OCI-LY7 (cell line): ENCODE data around the gene RNASEH2C. TPM values are rescaled to one million over a fixed set of nuclear protein-coding genes. Genes with fewer than 3 reads are reported as not detected.
"Not testable (repeated sequence)": the region's sequence is repeated elsewhere in the genome, so short reads cannot be mapped to it uniquely, and the experiment has no call there.

Experiments used
- Bru-seq: library from RNA; stranded (reverse); fragments of 400-500 nt; gene quantifications from one replicate; lab custom pipeline; 2021; lab: Mats Ljungman, UMichigan
- BruChase-seq, 2 experiments: library from RNA; stranded (reverse); fragments of 400-500 nt; gene quantifications; one replicate each; lab custom pipeline; 2021; lab: Mats Ljungman, UMichigan
- BruUV-seq: library from RNA; stranded (reverse); fragments of 400-500 nt; replicated peaks from 2 replicates; lab custom pipeline; 2021; lab: Mats Ljungman, UMichigan
- CTCF ChIA-PET: fragments of 300-600 bp; sonication (Branson Sonifier 250); formaldehyde crosslinking; loops from one replicate; lab custom pipeline; 2022; ENCODE audit warnings: antibody characterized with exemption; ENCODE audit not compliant: unreplicated experiment; lab: Charles Lee
- POLR2A ChIA-PET: fragments of 300-600 bp; sonication (Branson Sonifier 250); formaldehyde crosslinking; loops from one replicate; lab custom pipeline; 2022; ENCODE audit warnings: antibody characterized with exemption; lab: Charles Lee
- DNase-seq: peaks from one replicate; pipeline ENCODE4 v3.0.0-alpha.2; 2015; ENCODE audit warnings: low spot score
- H2AFZ ChIP-seq: fragments of 200-600 bp; sonication (generic), shearing (Covaris generic); 2 replicates; pipeline ENCODE4 v1.6.1; 2014; ENCODE audit warnings: mild to moderate bottlenecking, antibody characterized with exemption, low read length, moderate library complexity
- H3K27ac ChIP-seq: fragments of 200-600 bp; sonication (generic); 2 replicates; pipeline ENCODE4 v1.5.1; 2014; ENCODE audit warnings: mixed run types, low read depth, mild to moderate bottlenecking, moderate library complexity, low read length, inconsistent platforms; ENCODE audit not compliant: poor library complexity, severe bottlenecking
- H3K36me3 ChIP-seq: fragments of 200-600 bp; sonication (generic); 2 replicates; pipeline ENCODE4 v1.6.1; 2014; ENCODE audit warnings: mild to moderate bottlenecking, antibody characterized with exemption, low read length, moderate library complexity, mixed read lengths; ENCODE audit not compliant: insufficient read depth
- H3K4me1 ChIP-seq: fragments of 200-600 bp; sonication (generic); 2 replicates; pipeline ENCODE4 v1.5.1; 2014; ENCODE audit warnings: mild to moderate bottlenecking, low read length; ENCODE audit not compliant: insufficient read depth, poor library complexity, severe bottlenecking
- H3K4me2 ChIP-seq: fragments of 200-600 bp; sonication (generic); 2 replicates; pipeline ENCODE4 v1.6.1; 2014; ENCODE audit warnings: mild to moderate bottlenecking, low read length
- H3K4me3 ChIP-seq: fragments of 200-600 bp; sonication (generic); 2 replicates; pipeline ENCODE4 v1.5.1; 2014; ENCODE audit warnings: mild to moderate bottlenecking, low read depth, low read length; ENCODE audit not compliant: poor library complexity, severe bottlenecking
- H3K79me2 ChIP-seq: fragments of 200-600 bp; sonication (generic); 2 replicates; pipeline ENCODE4 v1.6.1; 2016; ENCODE audit warnings: low read depth, mild to moderate bottlenecking, low read length, moderate library complexity, mixed read lengths; ENCODE audit not compliant: insufficient read depth
- H3K9me2 ChIP-seq: fragments of 200-600 bp; sonication (generic); 2 replicates; pipeline ENCODE4 v1.6.1; 2016; ENCODE audit warnings: mild to moderate bottlenecking, low read length, mixed read lengths; ENCODE audit not compliant: insufficient read depth
- H3K9me3 ChIP-seq: fragments of 200-600 bp; sonication (generic); 2 replicates; pipeline ENCODE4 v1.6.1; 2014; ENCODE audit warnings: mild to moderate bottlenecking, mixed run types, low read length, mixed read lengths
- H4K20me1 ChIP-seq: fragments of 200-600 bp; sonication (generic); 2 replicates; pipeline ENCODE4 v1.6.1; 2014; ENCODE audit warnings: mild to moderate bottlenecking, antibody characterized with exemption, low read length, moderate library complexity, mixed read lengths; ENCODE audit not compliant: insufficient read depth
- CTCF ChIP-seq: fragments of 200-600 bp; sonication (generic); conservative IDR thresholded peaks from 2 replicates; pipeline ENCODE4 v1.5.1; 2014; ENCODE audit warnings: mild to moderate bottlenecking, antibody characterized with exemption, low read length, moderate library complexity, mixed read lengths
- EZH2phosphoT487 ChIP-seq: fragments of 200-600 bp; sonication (generic); IDR thresholded peaks from 2 replicates; pipeline ENCODE4 v1.6.1; 2018; ENCODE audit warnings: low read depth, borderline replicate concordance, mild to moderate bottlenecking, mixed run types, antibody characterized with exemption, low read length, moderate library complexity, mixed read lengths
- intact Hi-C: fragments of 100-400 bp; cut with micrococcal nuclease; formaldehyde crosslinking; loops from one replicate; pipeline ENCODE4 v1.10.0; 2022; ENCODE audit not compliant: unreplicated experiment
- long read RNA-seq: library from polyadenylated mRNA; stranded (forward); transcript quantifications from one replicate; pipeline ENCODE4 v2.0.0, GENCODE V29; 2022
- total RNA-seq, 2 experiments: library from RNA; depleted of rRNA in 1 of 2; stranded (reverse); fragments of >200 nt in 1 of 2; shearing (Covaris generic) in 1 of 2; gene quantifications; 2 replicates each; pipeline ENCODE4 v1.2.3, GENCODE V29; 2014 to 2022

RNASEH2C gene
- total RNA-seq (2014; rRNA removed; shearing (Covaris generic)) (92.7 and 99.1 TPM in 2 replicates), total RNA-seq (2022) (79.1 and 100 TPM in 2 replicates), Bru-seq, nascent RNA (percentile 71 among the genes with signal in this experiment), BruChase-seq, experiment 1, labeled RNA remaining after a 6-hour chase (percentile 85 among the genes with signal in this experiment), BruChase-seq, experiment 2, labeled RNA remaining after a 2-hour chase (percentile 89 among the genes with signal in this experiment)
- long read RNA-seq, transcript RNASEH2C-201 (4 exons, 2,794 nt): major isoform, 96 of 135 reads
- long read RNA-seq, transcript RNASEH2C-203 (3 exons, 2,798 nt): minor isoform, 21 of 135 reads
- long read RNA-seq, partial matches to known transcripts: 1 of 135 reads
- long read RNA-seq, other reads (novel, unspliced or antisense): 14 of 135 reads

GRCh38 chr11:65720211-65720934 lies at the start of gene RNASEH2C:
RNASEH2C (minus strand) TSS chr11:65720798; CDS start chr11:65720758, 40 bp downstream.
- ChIA-PET POLR2A (interaction anchor here (0.5 to 1.6 kb wide), 6 partner anchors 9 to 461 kb away, joined by 3 to 13 read pairs (median 5); partner anchors contain the start of gene KAT5), CTCF (interaction anchor here (1.0 kb wide), 1 partner anchor 141 kb away, joined by 3 read pairs; no protein-coding TSS in a partner anchor)
- no peak for TF ChIP-seq CTCF
- no peak for TF ChIP-seq EZH2phosphoT487
- Histone ChIP-seq H3K36me3 (peaks cover 46% of the 10 kb centered on the region), H3K4me2 (peak within 1 kb of the TSS; percentile 77), H3K4me3 (peak within 1 kb of the TSS; percentile 84), H3K79me2 (peaks cover 17% of the 10 kb centered on the region), H2AFZ (peak within 1 kb of the TSS; percentile 38; the same call in 1 of the 2 replicates), H3K9me2 (no peaks in the 10 kb centered on the region), H3K27ac (peak within 1 kb of the TSS; percentile 42), H4K20me1 (no peaks in the 10 kb centered on the region; the same call in 1 of the 2 replicates), H3K4me1 (peaks cover 22% of the 10 kb centered on the region), H3K9me3 (no peaks in the 10 kb centered on the region)
- intact Hi-C loops: loop anchor here (1.0 kb wide), 1 partner anchor 8 kb away; the partner anchor contains the start of gene KAT5
- DNase-seq: peak; percentile 93
- BruUV-seq: no TSS peak

- H3K4me1 ChIP-seq, H3K4me3 ChIP-seq, H3K79me2 ChIP-seq, H3K9me2 ChIP-seq, intact Hi-C loops, CTCF ChIA-PET, H4K20me1 ChIP-seq, H2AFZ ChIP-seq, H3K36me3 ChIP-seq, DNase-seq, BruUV-seq, H3K9me3 ChIP-seq, H3K4me2 ChIP-seq, H3K27ac ChIP-seq: not testable (repeated sequence)
- POLR2A ChIA-PET: interaction anchor here (0.6 kb wide), 1 partner anchor 23 kb away, joined by 3 read pairs; no protein-coding TSS in a partner anchor
Observed at GRCh38 chr11:65767806-65768205, 47.2 kb upstream of the RNASEH2C start.

- no TSS peak for BruUV-seq
- TF ChIP-seq EZH2phosphoT487: no peak
- no peak for TF ChIP-seq CTCF
- H3K4me2 ChIP-seq: no peak overlapping the region
- H3K36me3 ChIP-seq: no peaks in the 10 kb centered on the region
- DNase-seq: no peak
- CTCF ChIA-PET: no interaction called here
- H3K79me2 ChIP-seq: no peaks in the 10 kb centered on the region
- intact Hi-C loops: no loop called here
- no peaks in the 10 kb centered on the region for H3K9me3 ChIP-seq
- H3K4me3 ChIP-seq: no peak overlapping the region
- no peaks in the 10 kb centered on the region for H3K9me2 ChIP-seq
- H2AFZ ChIP-seq: no peak overlapping the region
- H3K27ac ChIP-seq: no peak overlapping the region
- no peaks in the 10 kb centered on the region for H3K4me1 ChIP-seq
- POLR2A ChIA-PET: interaction anchor here (0.6 kb wide), 2 partner anchors 23 to 43 kb away, joined by 3 read pairs; no protein-coding TSS in a partner anchor
- H4K20me1 ChIP-seq: no peaks in the 10 kb centered on the region
Observed at GRCh38 chr11:65767406-65767805, 46.8 kb upstream of the RNASEH2C start.
